Liver (tissue), 3 donors: ENCODE results near the gene PPP2R2D.

Source experiments
- EGR1 ChIP-seq, 2 donors: IDR thresholded peaks; 2 replicates each; pipeline ENCODE4 v1.6.1; 2016 to 2018; ENCODE audit warnings: antibody characterized with exemption in 2 of 2, low read depth in 2 of 2
- FOXA1 ChIP-seq: IDR thresholded peaks from 2 replicates; pipeline ENCODE4 v1.6.1; 2016; ENCODE audit warnings: antibody characterized with exemption
- HNF4A ChIP-seq, 2 donors: conservative IDR thresholded peaks; 2 replicates each; pipeline ENCODE4 v1.6.1; 2016; ENCODE audit warnings: antibody characterized with exemption in 2 of 2, mild to moderate bottlenecking in 2 of 2
- JUND ChIP-seq, 2 donors: IDR thresholded peaks; 2 replicates each; pipeline ENCODE4 v1.6.1; 2016; ENCODE audit warnings: antibody characterized with exemption in 2 of 2
- RAD21 ChIP-seq, 2 donors: IDR thresholded peaks; 2 replicates each; pipeline ENCODE4 v1.6.1; 2016; ENCODE audit warnings: antibody characterized with exemption in 2 of 2, mild to moderate bottlenecking in 2 of 2
- RXRA ChIP-seq, 2 donors: IDR thresholded peaks; 2 replicates each; pipeline ENCODE4 v1.6.1; 2017 to 2018; ENCODE audit warnings: antibody characterized with exemption in 2 of 2, mild to moderate bottlenecking in 1 of 2
- SP1 ChIP-seq: IDR thresholded peaks from 2 replicates; pipeline ENCODE4 v1.6.1; 2018; ENCODE audit warnings: antibody characterized with exemption, mild to moderate bottlenecking
- TAF1 ChIP-seq: conservative IDR thresholded peaks from 2 replicates; pipeline ENCODE4 v1.6.1; 2016; ENCODE audit warnings: antibody characterized with exemption, mild to moderate bottlenecking
- YY1 ChIP-seq: IDR thresholded peaks from 2 replicates; pipeline ENCODE4 v1.6.1; 2016; ENCODE audit warnings: antibody characterized with exemption, mild to moderate bottlenecking
- TF ChIP-seq, protein P1 (sequence below): IDR thresholded peaks from 2 replicates; pipeline ENCODE4 v1.6.1; 2016; ENCODE audit warnings: antibody characterized with exemption, mild to moderate bottlenecking
- TF ChIP-seq, protein P2 (sequence below): fragments of 150-350 bp; IDR thresholded peaks from 2 replicates; pipeline ENCODE4 v1.5.1; 2017; ENCODE audit warnings: improper control_type of control experiment, low read depth, low read length; ENCODE audit not compliant: missing input control
- TF ChIP-seq, protein P3 (sequence below): IDR thresholded peaks from 2 replicates; pipeline ENCODE4 v1.6.1; 2016; ENCODE audit warnings: antibody characterized with exemption
- TF ChIP-seq, protein P4 (sequence below): IDR thresholded peaks from 2 replicates; pipeline ENCODE4 v1.6.1; 2016; ENCODE audit warnings: antibody characterized with exemption
- TF ChIP-seq, protein P5 (sequence below): IDR thresholded peaks from 2 replicates; pipeline ENCODE4 v1.6.1; 2016; ENCODE audit warnings: antibody characterized with exemption
- donor health status: healthy.
- donor health status: healthy.

DNA sequence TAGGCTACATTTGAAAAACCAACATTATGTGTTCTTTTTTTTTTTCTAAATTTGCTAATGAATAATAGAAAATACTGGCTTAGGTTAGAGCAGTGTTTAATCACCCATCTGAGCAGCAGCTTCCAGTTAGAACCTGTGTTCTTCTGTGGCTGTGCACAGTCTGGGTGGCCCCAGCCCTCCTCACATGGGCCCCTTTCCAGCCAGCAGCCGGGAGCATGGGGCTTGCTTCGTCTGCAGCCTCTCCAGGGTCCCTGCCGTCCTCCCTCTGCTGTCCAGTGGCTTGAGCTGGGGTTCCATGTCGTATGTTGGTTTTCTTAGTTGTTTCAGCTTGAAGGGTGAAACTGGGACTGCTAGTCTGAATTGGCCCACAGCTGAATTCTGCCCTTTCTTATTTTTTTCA lies 43.6 kb downstream of the PPP2R2D start:
- TF ChIP-seq, protein P1, sequence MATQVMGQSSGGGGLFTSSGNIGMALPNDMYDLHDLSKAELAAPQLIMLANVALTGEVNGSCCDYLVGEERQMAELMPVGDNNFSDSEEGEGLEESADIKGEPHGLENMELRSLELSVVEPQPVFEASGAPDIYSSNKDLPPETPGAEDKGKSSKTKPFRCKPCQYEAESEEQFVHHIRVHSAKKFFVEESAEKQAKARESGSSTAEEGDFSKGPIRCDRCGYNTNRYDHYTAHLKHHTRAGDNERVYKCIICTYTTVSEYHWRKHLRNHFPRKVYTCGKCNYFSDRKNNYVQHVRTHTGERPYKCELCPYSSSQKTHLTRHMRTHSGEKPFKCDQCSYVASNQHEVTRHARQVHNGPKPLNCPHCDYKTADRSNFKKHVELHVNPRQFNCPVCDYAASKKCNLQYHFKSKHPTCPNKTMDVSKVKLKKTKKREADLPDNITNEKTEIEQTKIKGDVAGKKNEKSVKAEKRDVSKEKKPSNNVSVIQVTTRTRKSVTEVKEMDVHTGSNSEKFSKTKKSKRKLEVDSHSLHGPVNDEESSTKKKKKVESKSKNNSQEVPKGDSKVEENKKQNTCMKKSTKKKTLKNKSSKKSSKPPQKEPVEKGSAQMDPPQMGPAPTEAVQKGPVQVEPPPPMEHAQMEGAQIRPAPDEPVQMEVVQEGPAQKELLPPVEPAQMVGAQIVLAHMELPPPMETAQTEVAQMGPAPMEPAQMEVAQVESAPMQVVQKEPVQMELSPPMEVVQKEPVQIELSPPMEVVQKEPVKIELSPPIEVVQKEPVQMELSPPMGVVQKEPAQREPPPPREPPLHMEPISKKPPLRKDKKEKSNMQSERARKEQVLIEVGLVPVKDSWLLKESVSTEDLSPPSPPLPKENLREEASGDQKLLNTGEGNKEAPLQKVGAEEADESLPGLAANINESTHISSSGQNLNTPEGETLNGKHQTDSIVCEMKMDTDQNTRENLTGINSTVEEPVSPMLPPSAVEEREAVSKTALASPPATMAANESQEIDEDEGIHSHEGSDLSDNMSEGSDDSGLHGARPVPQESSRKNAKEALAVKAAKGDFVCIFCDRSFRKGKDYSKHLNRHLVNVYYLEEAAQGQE: no peak
- TF ChIP-seq, protein P2, sequence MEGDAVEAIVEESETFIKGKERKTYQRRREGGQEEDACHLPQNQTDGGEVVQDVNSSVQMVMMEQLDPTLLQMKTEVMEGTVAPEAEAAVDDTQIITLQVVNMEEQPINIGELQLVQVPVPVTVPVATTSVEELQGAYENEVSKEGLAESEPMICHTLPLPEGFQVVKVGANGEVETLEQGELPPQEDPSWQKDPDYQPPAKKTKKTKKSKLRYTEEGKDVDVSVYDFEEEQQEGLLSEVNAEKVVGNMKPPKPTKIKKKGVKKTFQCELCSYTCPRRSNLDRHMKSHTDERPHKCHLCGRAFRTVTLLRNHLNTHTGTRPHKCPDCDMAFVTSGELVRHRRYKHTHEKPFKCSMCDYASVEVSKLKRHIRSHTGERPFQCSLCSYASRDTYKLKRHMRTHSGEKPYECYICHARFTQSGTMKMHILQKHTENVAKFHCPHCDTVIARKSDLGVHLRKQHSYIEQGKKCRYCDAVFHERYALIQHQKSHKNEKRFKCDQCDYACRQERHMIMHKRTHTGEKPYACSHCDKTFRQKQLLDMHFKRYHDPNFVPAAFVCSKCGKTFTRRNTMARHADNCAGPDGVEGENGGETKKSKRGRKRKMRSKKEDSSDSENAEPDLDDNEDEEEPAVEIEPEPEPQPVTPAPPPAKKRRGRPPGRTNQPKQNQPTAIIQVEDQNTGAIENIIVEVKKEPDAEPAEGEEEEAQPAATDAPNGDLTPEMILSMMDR: no peak
- TF ChIP-seq TAF1: no peak
- TF ChIP-seq FOXA1: no peak
- no peak for TF ChIP-seq YY1
- no peak for TF ChIP-seq HNF4A (conservative IDR thresholded peaks at IDR 0.05)
- TF ChIP-seq EGR1 (IDR thresholded peaks at IDR 0.05; ENCODE audit: low read depth in 2 of 2): no peak
- no peak for TF ChIP-seq RAD21 (IDR thresholded peaks at IDR 0.05)
- TF ChIP-seq, protein P3, sequence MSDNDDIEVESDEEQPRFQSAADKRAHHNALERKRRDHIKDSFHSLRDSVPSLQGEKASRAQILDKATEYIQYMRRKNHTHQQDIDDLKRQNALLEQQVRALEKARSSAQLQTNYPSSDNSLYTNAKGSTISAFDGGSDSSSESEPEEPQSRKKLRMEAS: no peak
- TF ChIP-seq, protein P4, sequence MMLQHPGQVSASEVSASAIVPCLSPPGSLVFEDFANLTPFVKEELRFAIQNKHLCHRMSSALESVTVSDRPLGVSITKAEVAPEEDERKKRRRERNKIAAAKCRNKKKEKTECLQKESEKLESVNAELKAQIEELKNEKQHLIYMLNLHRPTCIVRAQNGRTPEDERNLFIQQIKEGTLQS: no peak
- TF ChIP-seq JUND (IDR thresholded peaks at IDR 0.05): no peak
- no peak for TF ChIP-seq RXRA (IDR thresholded peaks at IDR 0.05)
- TF ChIP-seq, protein P5, sequence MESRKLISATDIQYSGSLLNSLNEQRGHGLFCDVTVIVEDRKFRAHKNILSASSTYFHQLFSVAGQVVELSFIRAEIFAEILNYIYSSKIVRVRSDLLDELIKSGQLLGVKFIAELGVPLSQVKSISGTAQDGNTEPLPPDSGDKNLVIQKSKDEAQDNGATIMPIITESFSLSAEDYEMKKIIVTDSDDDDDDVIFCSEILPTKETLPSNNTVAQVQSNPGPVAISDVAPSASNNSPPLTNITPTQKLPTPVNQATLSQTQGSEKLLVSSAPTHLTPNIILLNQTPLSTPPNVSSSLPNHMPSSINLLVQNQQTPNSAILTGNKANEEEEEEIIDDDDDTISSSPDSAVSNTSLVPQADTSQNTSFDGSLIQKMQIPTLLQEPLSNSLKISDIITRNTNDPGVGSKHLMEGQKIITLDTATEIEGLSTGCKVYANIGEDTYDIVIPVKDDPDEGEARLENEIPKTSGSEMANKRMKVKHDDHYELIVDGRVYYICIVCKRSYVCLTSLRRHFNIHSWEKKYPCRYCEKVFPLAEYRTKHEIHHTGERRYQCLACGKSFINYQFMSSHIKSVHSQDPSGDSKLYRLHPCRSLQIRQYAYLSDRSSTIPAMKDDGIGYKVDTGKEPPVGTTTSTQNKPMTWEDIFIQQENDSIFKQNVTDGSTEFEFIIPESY: no peak
- no peak for TF ChIP-seq SP1
